GM19463 (cell line): ENCODE measurements around the gene PRPF19.

Source experiments
- ATAC-seq: cut with Tn5 transposase; IDR thresholded peaks from one replicate; pipeline ENCODE4 v1.9.1; 2021; ENCODE audit warnings: mild to moderate bottlenecking, moderate library complexity; ENCODE audit not compliant: unreplicated experiment

The PRPF19 gene

GRCh38 chr11:60938500-60938899 lies 32.1 kb upstream of the PRPF19 start:
- ATAC-seq = no peak

- ATAC-seq = no peak
Measured at GRCh38 chr11:60937811-60938210, 31.4 kb upstream of the PRPF19 start.

- no peak for ATAC-seq
Measured at GRCh38 chr11:60937144-60937527, 30.8 kb upstream of the PRPF19 start.

- ATAC-seq = no peak
Measured at GRCh38 chr11:60936467-60937143, 30.2 kb upstream of the PRPF19 start.

GRCh38 chr11:60935676-60936442 lies 29.5 kb upstream of the PRPF19 start:
- ATAC-seq = no peak

- ATAC-seq = no peak
Measured at GRCh38 chr11:60934790-60935605, 28.6 kb upstream of the PRPF19 start.

GRCh38 chr11:60934124-60934789 lies 27.9 kb upstream of the PRPF19 start:
- no peak for ATAC-seq

- no peak for ATAC-seq
Measured at GRCh38 chr11:60933416-60934123, 27.2 kb upstream of the PRPF19 start.

GRCh38 chr11:60932605-60933356 lies 26.4 kb upstream of the PRPF19 start:
- no peak for ATAC-seq

GRCh38 chr11:60931917-60932316 lies 25.5 kb upstream of the PRPF19 start:
- ATAC-seq = no peak

- no peak for ATAC-seq
Measured at GRCh38 chr11:60930394-60930793, 24.0 kb upstream of the PRPF19 start.

- no peak for ATAC-seq
Measured at GRCh38 chr11:60929764-60930163, 23.4 kb upstream of the PRPF19 start.

- ATAC-seq = no peak
Measured at GRCh38 chr11:60928563-60929001, 22.2 kb upstream of the PRPF19 start.

- ATAC-seq = no peak
Measured at GRCh38 chr11:60927600-60927999, 21.2 kb upstream of the PRPF19 start.

- ATAC-seq = no peak
Measured at GRCh38 chr11:60927061-60927592, 20.7 kb upstream of the PRPF19 start.

- ATAC-seq = no peak
Measured at GRCh38 chr11:60926500-60926899, 20.1 kb upstream of the PRPF19 start.

GRCh38 chr11:60925868-60926267 lies 19.5 kb upstream of the PRPF19 start:
- ATAC-seq = no peak

- peak; percentile 17 for ATAC-seq
Measured at GRCh38 chr11:60924906-60925853, 18.8 kb upstream of the PRPF19 start.
